Effector memory CD4-positive, alpha-beta T cell (primary cell): ENCODE measurements around the gene HEBP2.

Experiments
- DNase-seq, 3 donors: peaks; one replicate each; pipeline ENCODE4 v3.0.0-alpha.2; 2020
- H3K27ac ChIP-seq: 2 replicates; pipeline ENCODE4 v1.7.0; 2013; ENCODE audit warnings: mild to moderate bottlenecking, low read length, moderate library complexity; ENCODE audit not compliant: insufficient read depth, poor library complexity, severe bottlenecking
- H3K27me3 ChIP-seq: replicated peaks from 2 replicates; pipeline ENCODE4 v1.7.0; 2013; ENCODE audit warnings: mild to moderate bottlenecking, low read length; ENCODE audit not compliant: insufficient read depth, control insufficient read depth, poor library complexity, severe bottlenecking
- H3K36me3 ChIP-seq: 2 replicates; pipeline ENCODE4 v1.7.0; 2013; ENCODE audit warnings: mild to moderate bottlenecking, low read length, moderate library complexity; ENCODE audit not compliant: control insufficient read depth, insufficient read depth
- H3K4me1 ChIP-seq: 2 replicates; pipeline ENCODE4 v1.7.0; 2013; ENCODE audit warnings: low read length, mild to moderate bottlenecking; ENCODE audit not compliant: control insufficient read depth, insufficient read depth, poor library complexity, severe bottlenecking
- H3K4me3 ChIP-seq: 2 replicates; pipeline ENCODE4 v1.7.0; 2013; ENCODE audit warnings: low read length, low read depth, mild to moderate bottlenecking; ENCODE audit not compliant: insufficient read depth, poor library complexity, severe bottlenecking
- H3K9me3 ChIP-seq: 2 replicates; pipeline ENCODE4 v1.7.0; 2013; ENCODE audit warnings: mild to moderate bottlenecking, low read length, moderate library complexity; ENCODE audit not compliant: control insufficient read depth

Gene HEBP2

DNA sequence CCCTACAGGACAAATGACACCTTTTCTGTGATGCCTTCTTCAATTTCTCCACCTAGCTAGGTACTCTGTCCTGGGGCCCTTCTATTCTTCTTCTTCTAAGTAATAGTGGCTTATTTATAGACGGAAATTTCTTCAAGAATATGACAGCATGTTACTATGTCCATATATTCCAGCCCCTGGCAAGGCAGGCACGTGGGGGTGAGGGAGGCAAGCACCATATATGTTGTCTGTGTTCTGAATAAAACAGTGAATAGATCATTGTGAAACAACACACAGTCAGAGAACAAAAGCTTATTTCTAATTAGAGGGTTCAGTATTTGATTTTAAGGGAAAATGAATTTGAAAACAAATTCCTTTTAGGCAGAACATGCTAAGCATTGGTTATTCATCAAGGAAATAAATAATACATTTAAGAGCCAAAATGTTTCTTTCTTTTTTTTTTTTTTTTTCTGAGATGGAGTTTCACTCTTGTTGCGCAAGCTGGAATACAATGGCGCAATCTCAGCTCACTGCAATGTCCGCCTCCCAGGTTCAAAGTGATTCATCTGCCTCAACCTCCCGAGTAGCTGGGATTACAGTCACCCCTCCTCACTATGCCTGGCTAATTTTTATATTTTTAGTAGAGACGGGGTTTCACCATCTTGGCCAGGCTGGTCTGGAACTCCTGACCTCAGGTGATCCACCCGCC lies 6.2 kb downstream of the HEBP2 start:
- no peak overlapping the region for H3K4me3 ChIP-seq
- no peaks in the 10 kb centered on the region for H3K27me3 ChIP-seq
- DNase-seq, result no peak
- H3K27ac ChIP-seq, result no peak overlapping the region
- H3K36me3 ChIP-seq, result peaks cover 82% of the 10 kb centered on the region
- peaks cover 1% of the 10 kb centered on the region for H3K4me1 ChIP-seq
- H3K9me3 ChIP-seq, result no peaks in the 10 kb centered on the region

DNA sequence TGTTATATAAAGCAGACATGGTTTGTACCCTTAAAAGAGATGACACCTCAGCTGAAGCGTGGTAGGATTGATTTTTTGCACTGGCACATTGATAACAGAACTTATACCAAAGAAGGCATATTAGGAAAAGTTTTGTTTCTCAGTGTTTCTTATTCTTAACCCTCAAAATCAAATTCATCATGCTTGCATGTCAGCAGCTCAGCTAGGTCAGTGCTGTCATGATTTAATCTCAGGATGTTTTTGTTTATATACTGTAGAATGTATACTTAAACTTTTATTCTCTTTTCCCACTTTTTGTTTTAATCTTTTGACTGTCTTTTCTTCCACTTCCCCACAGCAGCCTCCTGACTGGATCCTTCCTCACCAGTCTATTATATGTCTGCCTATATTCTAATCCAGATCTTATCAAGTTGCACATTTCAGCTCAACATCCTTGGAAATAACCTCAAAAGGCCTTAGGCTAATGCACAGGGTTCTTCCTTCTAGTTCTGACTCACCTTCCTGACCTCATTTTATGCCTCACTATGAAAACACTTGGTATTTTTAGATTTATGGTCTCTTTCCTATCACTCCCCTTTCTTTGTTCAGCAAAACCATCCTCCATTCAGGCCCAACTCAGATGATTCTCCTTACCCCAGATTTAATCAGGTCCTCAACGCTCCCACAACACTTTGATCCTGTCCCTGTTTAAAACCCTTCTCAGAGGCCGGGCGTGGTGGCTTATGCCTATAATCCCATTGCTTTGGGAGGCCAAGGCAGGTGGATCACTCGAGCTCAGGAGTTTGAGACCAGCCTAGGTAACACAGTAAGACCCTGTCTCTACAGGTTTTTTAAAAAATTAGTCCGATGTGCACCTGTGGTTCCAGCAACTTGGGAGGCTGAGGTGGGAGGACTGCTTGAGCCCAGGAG lies 7.2 kb downstream of the HEBP2 start:
- Histone ChIP-seq H3K36me3 (peaks cover 82% of the 10 kb centered on the region), H3K9me3 (no peaks in the 10 kb centered on the region), H3K4me1 (no peaks in the 10 kb centered on the region), H3K27ac (no peak overlapping the region), H3K27me3 (no peaks in the 10 kb centered on the region), H3K4me3 (no peak overlapping the region)
- no peak for DNase-seq

DNA sequence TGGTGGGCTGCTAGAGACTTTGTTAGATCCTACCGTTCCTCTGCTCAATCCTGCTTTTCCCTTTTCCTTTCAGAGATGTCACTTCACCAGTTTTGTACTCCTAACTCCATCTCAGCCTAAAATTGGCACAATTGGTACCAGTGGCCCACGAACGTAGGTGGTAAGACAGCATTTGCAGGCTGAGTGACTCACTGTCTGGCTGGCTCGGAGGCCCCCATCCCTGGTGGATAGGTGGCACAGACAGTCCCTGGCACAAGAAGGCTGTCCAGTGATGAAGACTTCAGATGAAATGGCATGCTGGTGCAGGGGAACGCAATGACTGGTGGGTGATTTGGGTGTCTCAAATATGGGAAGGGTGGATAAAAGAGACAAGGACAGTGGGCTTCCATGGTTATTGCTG lies 11.1 kb downstream of the HEBP2 start:
- no peak overlapping the region for H3K4me3 ChIP-seq
- H3K4me1 ChIP-seq, result no peaks in the 10 kb centered on the region
- no peak for DNase-seq
- H3K27me3 ChIP-seq, result no peaks in the 10 kb centered on the region
- H3K36me3 ChIP-seq, result peaks cover 48% of the 10 kb centered on the region
- no peaks in the 10 kb centered on the region for H3K9me3 ChIP-seq
- H3K27ac ChIP-seq, result no peak overlapping the region

DNA sequence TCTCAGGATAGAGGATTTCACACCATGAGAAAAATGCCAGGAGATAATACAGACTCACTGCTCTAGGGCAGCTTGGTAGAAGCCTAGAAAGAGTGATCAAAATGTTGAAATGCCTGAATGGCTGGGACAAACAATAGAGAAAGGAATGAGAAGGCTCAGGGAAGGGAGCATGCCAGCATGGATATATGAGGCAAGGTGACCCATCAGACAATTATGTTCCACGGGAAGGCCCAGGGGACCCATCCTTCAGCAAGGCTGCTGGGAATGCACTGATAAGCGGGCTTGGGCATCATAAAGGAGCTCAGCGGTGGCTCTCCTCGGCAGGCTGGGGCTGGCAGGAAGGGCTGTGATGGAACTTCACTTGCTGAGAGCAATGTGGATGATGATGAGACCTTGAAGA lies 12.2 kb downstream of the HEBP2 start:
- Histone ChIP-seq H3K36me3 (peaks cover 43% of the 10 kb centered on the region), H3K4me1 (no peaks in the 10 kb centered on the region), H3K9me3 (no peaks in the 10 kb centered on the region), H3K4me3 (no peak overlapping the region), H3K27me3 (no peaks in the 10 kb centered on the region), H3K27ac (no peak overlapping the region)
- no peak for DNase-seq

DNA sequence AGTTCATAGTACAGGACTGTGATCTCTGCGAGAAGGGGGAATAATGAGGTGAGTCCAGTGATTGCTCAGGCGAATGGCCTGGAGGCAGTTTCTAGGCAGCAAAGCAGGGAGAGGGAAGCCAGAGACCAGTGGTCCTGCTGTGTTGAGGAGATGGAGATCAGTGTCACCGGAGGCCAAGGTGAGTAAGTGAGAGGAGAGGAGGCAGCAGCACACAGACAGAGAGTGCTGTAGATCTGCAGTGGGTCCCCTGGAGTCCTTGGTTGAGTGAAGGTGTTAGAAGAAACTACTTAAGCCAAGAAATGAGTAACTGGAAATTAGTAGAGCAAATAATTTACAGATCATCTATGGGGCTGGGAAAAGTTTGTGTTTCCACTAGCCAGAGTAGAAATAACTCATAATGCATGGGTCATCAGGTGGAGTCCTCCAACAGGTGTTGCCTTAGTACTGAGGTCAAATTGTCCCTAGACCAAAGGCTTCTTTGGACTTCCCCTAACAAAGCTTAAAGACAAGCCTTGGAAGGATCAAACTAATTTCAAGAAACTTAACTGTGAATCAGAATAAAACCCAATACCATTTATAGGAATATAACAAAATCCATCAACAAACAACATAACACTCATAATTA lies 13.6 kb downstream of the HEBP2 start:
- Histone ChIP-seq H3K4me3 (no peak overlapping the region), H3K36me3 (peaks cover 31% of the 10 kb centered on the region), H3K27ac (no peak overlapping the region), H3K4me1 (no peaks in the 10 kb centered on the region), H3K27me3 (no peaks in the 10 kb centered on the region), H3K9me3 (no peaks in the 10 kb centered on the region)
- no peak for DNase-seq

DNA sequence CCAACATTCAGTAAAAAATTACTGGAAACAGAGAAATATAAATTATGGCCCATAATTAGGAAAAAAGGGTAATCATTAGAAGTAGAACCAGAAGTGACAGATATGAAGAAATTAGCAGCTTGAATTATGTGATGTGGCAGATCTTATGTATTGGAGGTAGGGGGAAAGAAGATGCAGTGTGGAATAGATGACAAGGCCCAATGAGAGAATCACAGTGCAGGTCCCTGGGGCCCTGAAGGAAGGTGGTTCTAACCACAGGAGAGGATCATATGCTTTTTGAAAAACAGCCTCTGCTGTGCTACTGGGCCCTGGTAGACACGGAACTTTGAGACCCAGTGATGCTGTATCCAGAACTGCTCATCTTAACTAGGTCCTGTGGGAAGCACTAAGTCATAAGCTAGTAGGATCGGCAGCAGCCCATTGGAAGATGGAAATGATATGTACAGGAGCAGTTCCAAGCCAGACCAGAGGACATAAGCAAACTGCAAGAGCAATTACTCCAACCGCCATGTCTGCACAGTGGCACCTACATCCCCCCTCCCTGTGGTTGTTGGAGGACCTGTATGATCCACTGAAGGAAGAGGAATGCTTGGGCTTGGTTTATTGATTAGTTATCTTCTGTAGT lies 14.2 kb downstream of the HEBP2 start:
- Histone ChIP-seq H3K4me3 (no peak overlapping the region), H3K36me3 (peaks cover 24% of the 10 kb centered on the region), H3K27me3 (no peaks in the 10 kb centered on the region), H3K9me3 (no peaks in the 10 kb centered on the region), H3K4me1 (no peaks in the 10 kb centered on the region), H3K27ac (no peak overlapping the region)
- no peak for DNase-seq

DNA sequence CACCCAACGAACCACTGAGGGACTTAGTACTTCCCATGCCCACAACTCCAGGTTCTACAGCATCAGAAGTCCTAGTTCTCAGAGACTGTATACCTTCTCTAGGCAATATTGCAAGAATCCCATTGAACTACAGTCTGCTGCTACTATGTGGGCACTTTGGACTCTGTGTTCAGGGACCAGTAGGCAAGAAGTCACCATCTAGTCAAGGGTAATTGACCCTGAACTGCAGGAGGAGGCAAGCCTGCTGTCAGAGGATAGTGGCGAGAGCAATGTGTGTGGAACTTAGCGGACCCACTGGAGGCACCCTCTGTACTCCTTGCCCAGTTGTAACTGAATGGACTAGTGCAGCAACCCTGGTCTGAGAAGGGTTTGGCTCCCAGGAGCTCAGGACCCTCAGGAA lies 15.7 kb downstream of the HEBP2 start:
- H3K36me3 ChIP-seq, result peaks cover 12% of the 10 kb centered on the region
- no peak overlapping the region for H3K4me3 ChIP-seq
- no peaks in the 10 kb centered on the region for H3K4me1 ChIP-seq
- DNase-seq, result no peak
- H3K27ac ChIP-seq, result no peak overlapping the region
- no peaks in the 10 kb centered on the region for H3K27me3 ChIP-seq
- H3K9me3 ChIP-seq, result no peaks in the 10 kb centered on the region

DNA sequence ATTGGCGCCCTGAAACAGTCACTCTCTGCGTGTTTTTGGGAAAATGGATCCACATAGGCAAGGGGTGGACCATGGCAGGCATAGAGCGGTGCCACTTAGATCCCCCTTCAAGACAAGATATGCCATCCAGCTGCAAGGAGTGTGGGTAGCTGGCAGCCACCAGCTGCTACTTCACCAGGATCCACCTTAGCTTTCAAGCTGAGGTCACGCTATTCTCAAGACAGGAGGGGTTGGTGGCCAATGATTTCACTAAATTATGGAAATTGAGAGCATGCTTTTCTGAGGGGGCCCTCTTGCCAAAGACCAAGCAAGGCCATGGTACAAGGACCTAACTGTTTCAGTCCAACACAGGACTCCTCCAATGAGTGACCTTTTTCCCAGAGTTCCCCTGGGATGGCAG lies 16.3 kb downstream of the HEBP2 start:
- Histone ChIP-seq H3K4me1 (no peaks in the 10 kb centered on the region), H3K36me3 (peaks cover 6% of the 10 kb centered on the region), H3K9me3 (no peaks in the 10 kb centered on the region), H3K27me3 (no peaks in the 10 kb centered on the region), H3K4me3 (no peak overlapping the region), H3K27ac (no peak overlapping the region)
- DNase-seq, result no peak

DNA sequence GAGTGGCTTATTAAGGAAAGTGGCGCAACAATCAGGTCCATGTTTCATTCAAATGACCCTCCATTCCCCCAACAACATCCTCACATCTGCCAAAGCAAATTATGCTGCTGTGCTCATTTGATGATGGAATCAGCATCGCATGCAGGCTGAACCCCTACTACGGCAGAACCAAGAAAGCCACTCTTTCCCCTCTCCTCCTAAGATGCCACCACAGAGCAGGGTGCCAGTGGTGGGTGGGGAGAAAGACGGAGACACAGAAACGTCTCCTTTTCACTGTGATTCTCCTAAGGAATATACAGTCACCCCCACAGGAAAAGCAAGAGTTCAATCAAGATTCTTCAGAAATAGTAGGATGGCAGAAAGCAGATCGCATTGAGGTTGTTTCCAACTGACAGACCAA lies 17.1 kb downstream of the HEBP2 start:
- no peaks in the 10 kb centered on the region for H3K4me1 ChIP-seq
- no peaks in the 10 kb centered on the region for H3K27me3 ChIP-seq
- DNase-seq, result no peak
- H3K9me3 ChIP-seq, result no peaks in the 10 kb centered on the region
- no peak overlapping the region for H3K4me3 ChIP-seq
- H3K27ac ChIP-seq, result no peak overlapping the region
- H3K36me3 ChIP-seq, result peaks cover 5% of the 10 kb centered on the region
